HG02678 (cell line): ENCODE measurements around the gene P2RX3.
"Not testable (repeated sequence)": the region's sequence is repeated elsewhere in the genome, so short reads cannot be mapped to it uniquely, and the experiment has no call there.

Source experiments
- ATAC-seq: cut with Tn5 transposase; IDR thresholded peaks from one replicate; pipeline ENCODE4 v1.9.1; 2021; ENCODE audit warnings: mild to moderate bottlenecking, moderate library complexity; ENCODE audit not compliant: unreplicated experiment

Gene P2RX3

GRCh38 chr11:57338142-57338541 lies at the start of gene P2RX3:
TSS of gene P2RX3 (plus strand) at chr11:57338352. CDS start at chr11:57338551, 199 bp downstream.
- no peak for ATAC-seq

GRCh38 chr11:57288771-57289579 lies 49.2 kb upstream of the P2RX3 start:
- ATAC-seq: no peak

- no peak for ATAC-seq
Observed at GRCh38 chr11:57290288-57290687, 47.9 kb upstream of the P2RX3 start.

DNA sequence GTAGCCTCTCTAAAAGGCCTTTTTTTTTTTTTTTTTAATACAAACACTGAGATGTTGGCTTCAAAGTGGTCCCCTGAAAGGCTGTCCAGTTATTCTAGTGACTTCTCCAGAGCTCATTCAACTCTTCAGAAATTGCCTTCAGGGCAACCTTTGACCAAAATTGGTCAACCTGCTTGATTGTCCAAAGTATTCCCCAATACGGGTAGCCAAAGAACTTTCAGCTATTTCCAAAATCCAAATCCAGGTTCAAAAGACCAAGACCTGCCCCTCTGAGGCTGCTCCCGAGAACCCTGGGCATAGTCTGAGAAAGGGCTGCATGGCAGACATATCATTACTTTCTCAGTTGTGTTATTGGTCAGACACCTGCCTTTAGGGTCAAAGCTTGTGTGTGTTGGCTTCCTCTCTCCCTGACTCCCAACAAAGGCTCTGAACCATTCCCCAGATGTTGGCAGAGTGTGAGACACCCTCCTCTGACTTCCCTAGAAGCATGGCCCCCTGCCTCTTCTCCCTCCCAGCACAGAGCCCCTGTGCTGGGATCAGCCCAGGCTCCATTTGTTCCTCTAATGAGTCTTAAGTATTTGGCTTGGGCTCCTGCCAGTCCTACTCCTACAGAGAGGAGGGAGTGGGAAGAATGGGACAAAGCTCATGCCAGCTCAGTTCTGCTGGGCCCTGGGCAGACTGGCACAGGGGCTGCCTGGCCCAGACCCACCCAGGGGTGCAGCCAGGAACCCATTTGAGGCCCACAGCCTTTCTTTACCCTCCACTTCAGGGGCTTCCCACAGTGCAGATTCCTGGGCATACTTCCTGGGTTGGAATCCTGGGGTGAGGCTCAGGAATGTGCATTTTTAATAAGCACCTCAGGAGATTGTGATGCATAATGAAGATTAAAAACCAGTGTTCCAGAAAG lies 43.7 kb upstream of the P2RX3 start:
- ATAC-seq: no peak

DNA sequence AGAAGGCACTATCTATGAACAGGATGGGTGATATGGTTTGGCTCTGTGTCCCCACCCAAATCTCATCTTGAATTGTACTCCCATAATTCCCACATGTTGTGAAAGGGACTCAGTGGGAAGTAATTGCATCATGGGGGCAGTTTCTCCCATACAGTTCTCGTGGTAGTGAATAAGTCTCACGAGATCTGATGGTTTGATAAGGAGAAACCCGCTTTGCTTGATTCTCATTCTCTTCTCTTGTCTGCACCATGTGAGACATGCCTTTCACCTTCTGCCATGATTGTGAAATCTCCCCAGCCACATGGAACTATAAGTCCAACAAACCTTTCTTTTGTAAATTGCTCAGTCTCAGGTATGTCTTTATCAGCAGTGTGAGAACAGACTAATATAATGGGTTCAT lies 41.9 kb upstream of the P2RX3 start:
- not testable (repeated sequence) for ATAC-seq

- ATAC-seq: no peak
Observed at GRCh38 chr11:57297221-57297620, 40.9 kb upstream of the P2RX3 start.

GRCh38 chr11:57299150-57299737 lies 38.9 kb upstream of the P2RX3 start:
- no peak for ATAC-seq

DNA sequence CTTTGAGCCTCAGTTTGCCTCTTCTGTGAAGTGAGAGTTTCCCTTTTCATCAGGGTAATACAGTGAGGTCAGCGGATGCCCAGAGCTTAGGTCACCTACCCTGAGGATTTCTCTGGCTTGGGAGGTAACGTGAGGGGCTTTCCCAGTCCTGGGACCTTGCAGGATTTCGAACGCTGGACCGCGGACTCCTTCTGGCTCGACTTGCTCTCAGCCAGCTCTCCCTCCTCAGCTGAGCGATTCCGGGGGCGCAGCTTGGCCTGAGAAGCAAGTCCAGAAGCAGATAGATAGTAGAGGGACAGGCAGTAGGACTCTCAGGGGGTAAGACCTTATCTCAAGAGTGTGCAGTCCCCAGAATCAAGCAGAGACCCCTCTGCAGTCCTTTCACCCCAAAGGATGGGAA lies 37.4 kb upstream of the P2RX3 start:
- ATAC-seq: no peak

- ATAC-seq: no peak
Observed at GRCh38 chr11:57301711-57302423, 36.3 kb upstream of the P2RX3 start.

DNA sequence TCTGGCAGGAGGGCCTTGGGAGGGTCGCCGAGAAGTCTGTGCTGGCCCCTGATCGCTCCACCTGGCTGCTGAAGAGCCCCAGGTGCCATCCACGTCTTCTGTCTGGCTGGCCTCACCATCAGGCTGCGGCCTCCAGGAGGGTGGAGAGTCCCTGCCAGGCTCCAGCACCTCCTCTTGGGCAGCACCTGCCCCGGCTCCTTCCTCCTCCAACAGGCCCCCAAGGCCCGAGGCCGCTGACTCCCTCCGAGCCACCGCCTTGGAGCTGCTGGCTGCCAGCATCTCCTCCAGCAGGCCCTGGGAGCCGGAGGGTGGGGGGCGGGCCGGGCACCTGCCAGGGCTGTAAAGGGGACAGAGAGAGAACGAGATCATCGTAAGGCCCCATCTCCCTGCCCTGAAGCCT lies 35.7 kb upstream of the P2RX3 start:
- no peak for ATAC-seq

- no peak for ATAC-seq
Observed at GRCh38 chr11:57303280-57303989, 34.7 kb upstream of the P2RX3 start.

DNA sequence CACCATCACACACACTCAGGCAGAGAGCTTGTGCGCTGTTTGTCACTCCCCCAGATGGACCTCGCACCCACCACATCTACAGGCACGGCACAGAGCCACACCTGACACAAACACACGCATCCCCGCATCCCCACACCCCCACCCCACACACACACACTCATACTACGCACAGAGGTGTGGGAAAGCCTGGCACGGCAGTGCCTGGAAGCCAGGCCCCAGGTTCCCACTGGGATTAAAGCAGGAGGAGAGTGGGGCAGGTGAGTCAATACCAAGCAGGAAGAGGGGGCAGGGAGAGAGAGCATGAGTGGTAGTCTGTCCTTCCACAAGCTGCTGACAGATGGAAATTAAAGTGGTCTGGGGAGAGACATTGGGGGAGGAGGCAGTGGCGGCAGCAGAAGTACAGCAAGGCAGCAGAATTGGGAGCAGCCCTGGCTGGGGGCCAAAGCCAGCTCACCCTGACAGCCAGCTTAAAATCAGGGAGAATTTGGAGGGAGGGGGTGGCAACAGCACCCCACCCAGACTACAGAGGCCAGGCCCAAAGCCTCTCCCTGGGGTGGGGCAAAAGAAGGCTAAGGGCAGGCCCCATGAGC lies 34.1 kb upstream of the P2RX3 start:
- no peak for ATAC-seq

DNA sequence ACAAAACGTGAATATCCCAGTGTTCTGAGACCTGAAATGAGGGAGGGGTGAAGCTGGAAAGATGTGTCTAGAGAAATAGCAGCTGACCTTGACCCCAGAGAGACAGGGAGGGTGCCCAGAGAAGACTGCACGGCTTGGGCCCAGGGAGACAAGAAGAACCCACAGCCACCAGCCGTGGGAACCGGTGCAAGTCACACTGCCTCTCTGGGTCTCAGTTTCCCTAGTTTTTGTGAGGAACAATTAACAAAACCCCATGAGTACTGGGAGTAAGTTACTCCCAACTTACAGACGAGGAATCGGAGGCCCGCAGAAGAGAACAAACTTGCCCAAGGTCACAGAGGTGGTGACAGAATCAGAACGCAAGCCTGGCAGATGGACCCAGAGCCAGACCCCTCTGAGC lies 32.6 kb upstream of the P2RX3 start:
- no peak for ATAC-seq

GRCh38 chr11:57306161-57306876 lies 31.8 kb upstream of the P2RX3 start:
- no peak for ATAC-seq

DNA sequence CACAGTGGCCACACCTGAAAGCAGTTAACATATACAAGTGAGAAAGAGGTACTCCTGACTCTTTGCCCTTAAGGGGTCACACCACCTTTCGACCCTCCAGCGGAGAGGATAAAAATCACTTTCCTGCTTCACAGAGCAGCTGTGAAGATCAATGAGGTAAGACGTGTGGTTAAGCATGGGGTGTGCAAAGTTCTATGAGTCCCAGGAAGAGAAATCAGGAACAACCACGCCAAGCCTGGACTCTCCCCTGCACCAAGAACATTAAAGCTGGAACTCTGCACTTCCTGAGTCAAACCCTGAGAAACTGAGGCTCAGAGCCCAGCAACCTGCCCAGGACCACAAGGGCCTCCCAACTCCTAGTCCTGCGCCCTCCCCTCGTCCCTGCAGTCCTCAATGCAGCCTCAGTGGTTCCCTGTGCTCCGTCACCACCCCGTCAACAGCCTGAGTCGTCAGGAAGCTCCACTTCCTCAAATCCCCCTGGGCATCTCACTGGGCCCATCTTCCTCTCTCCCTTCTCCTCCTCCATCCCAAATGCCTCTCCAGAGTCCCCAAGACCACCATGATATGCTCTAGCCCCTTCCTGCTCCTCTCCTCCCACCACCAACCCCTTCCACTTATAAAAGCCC lies 31.1 kb upstream of the P2RX3 start:
- ATAC-seq: no peak

DNA sequence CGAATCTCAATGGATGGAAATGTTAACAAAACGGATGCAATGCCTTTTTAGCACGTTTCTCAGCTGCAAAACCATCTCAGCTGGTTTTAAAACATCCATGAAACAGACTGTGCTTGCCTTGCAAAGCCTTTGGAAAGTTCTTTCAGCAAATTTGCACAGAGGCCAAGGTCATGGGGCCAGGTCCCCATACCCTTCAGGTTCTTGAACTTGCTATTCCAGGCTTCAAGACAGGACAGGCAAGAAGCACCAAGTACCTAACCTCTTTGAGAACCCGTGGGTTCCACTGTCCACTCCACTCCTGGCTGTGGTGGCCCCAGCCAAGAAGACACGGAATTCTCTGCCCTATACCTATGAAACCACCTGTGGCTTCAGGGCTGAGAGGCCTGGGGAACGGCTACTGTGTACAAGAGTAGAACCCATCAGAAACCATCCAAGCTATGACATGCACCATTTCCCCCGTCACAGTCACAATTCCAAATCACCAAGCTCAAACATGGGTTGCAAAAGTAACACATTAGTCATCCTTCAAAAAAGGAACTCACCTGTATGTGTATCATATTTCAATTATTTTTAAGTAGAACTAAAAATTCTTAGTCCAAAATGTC lies 30.4 kb upstream of the P2RX3 start:
- ATAC-seq: no peak

DNA sequence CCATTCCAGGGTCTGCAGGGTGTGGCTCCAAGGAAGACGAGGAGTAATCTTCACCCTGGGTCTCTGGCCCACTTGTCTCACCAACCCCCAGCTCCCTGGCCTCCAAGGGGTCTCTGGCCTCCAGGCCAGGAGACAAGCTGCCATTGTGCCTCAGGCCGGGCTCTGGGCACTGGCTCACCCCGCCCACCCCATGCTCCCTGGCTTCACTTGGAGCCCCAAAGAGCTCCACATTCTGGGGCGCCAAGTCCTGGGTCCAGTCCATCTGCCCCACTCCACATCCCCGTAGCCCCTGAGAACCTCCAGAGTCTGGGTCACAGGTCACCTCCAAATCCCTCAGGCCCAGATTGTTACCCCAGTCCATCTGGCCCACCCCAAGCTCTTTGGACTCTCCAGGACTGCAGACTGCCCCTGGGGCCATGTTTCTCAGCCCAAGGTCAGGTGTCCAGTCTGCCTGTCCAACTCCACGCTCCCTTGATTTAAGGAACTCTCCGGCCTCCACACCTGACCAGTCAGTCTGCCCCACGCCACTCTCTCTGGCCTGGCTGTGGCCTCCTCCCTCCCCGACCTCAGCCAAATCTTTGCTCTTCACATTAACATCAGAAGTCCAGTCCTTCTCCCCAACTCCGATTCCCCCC lies 29.6 kb upstream of the P2RX3 start:
- ATAC-seq: no peak
